Measurements from ENCODE around the gene ELAVL2. TPM values are rescaled to one million over a fixed set of nuclear protein-coding genes. Genes with fewer than 3 reads are reported as not detected.

ELAVL2 gene
- total RNA-seq, 1 experiment from 2014 or later: 0.18 TPM

DNA sequence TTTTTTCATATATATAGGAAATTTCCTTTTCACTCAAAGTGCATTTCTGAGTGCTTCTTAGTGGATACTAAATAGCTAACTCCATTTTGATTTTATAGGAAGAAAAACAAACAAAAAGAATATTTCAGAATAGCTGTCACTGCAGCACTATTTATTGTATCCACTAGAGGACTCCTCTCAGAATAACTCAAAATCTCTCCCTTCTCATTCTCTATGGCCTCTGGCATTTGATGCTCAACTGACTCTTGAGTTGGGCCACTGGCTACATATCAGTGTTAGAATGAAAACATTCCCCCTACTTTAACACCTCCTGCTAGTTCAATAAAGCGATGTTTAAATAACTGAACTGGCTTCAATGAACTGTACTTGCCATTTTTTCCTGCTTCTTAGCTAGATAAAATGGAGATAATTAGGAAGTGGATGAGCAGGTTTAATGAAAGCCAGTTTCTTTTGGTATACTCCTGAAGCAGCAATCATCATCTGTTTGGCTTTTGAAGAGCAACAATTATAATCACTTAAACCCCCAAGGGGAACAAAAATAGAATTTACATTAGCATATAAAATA is 16.6 kb upstream of the ELAVL2 start:
- intact Hi-C loops (cut with micrococcal nuclease; ENCODE audit: unreplicated experiment): no loop called here
- no peak overlapping the region for H3K4me3 ChIP-seq (ENCODE audit: low read depth, low read length)
- H3K36me3 ChIP-seq (ENCODE audit: control insufficient read depth, insufficient read depth, low read length): no peaks in the 10 kb centered on the region
- POLR2A ChIA-PET: no interaction called here
- no peaks in the 10 kb centered on the region for H3K27me3 ChIP-seq (replicated peaks; ENCODE audit: control insufficient read depth, insufficient read depth, low read length)
- no peak for DNase-seq
- Mint-ChIP-seq H3K4me3 (ENCODE audit: unreplicated experiment) (no peak overlapping the region), H3K36me3 (ENCODE audit: insufficient read depth, unreplicated experiment) (no peaks in the 10 kb centered on the region), H3K27me3 (ENCODE audit: insufficient read depth, unreplicated experiment) (no peaks in the 10 kb centered on the region), H3K9me3 (ENCODE audit: unreplicated experiment) (no peaks in the 10 kb centered on the region), H3K27ac (ENCODE audit: unreplicated experiment) (no peak overlapping the region), H3K4me1 (ENCODE audit: low read depth, unreplicated experiment) (no peaks in the 10 kb centered on the region)
- CTCF ChIA-PET: no interaction called here
- no peaks in the 10 kb centered on the region for H3K9me3 ChIP-seq
- H3K4me1 ChIP-seq: no peaks in the 10 kb centered on the region
- TF ChIP-seq, protein P1, sequence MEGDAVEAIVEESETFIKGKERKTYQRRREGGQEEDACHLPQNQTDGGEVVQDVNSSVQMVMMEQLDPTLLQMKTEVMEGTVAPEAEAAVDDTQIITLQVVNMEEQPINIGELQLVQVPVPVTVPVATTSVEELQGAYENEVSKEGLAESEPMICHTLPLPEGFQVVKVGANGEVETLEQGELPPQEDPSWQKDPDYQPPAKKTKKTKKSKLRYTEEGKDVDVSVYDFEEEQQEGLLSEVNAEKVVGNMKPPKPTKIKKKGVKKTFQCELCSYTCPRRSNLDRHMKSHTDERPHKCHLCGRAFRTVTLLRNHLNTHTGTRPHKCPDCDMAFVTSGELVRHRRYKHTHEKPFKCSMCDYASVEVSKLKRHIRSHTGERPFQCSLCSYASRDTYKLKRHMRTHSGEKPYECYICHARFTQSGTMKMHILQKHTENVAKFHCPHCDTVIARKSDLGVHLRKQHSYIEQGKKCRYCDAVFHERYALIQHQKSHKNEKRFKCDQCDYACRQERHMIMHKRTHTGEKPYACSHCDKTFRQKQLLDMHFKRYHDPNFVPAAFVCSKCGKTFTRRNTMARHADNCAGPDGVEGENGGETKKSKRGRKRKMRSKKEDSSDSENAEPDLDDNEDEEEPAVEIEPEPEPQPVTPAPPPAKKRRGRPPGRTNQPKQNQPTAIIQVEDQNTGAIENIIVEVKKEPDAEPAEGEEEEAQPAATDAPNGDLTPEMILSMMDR (IDR thresholded peaks at IDR 0.05; ENCODE audit: insufficient read depth in 1 of 2, low read depth in 1 of 2, low read length in 1 of 2, severe bottlenecking in 1 of 2, unreplicated experiment in 1 of 2): no peak
- no TSS peak for BruUV-seq (replicated peaks)

DNA sequence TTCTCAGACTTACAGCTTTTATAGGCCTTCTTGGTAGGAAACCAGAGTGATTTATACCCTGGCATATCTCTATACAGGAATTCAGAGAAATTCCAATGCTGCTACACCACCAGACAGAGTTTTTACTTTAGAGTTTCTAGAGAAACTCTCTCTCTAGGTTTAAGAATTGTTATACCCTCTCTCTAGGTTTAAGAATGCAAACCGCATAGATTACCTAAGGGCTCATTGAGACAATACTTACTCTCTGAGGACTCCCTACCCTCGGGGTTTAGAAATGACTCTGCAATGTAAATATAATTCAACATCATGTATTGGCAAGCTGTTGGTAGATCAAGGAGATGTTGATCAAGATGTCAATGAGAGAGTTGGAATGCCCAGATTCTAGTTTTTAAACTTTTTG is 15.3 kb upstream of the ELAVL2 start:
- ChIA-PET CTCF (no interaction called here), POLR2A (no interaction called here)
- Histone ChIP-seq H3K4me3 (ENCODE audit: low read depth, low read length) (no peak overlapping the region), H3K9me3 (no peaks in the 10 kb centered on the region), H3K36me3 (ENCODE audit: control insufficient read depth, insufficient read depth, low read length) (no peaks in the 10 kb centered on the region), H3K27me3 (replicated peaks; ENCODE audit: control insufficient read depth, insufficient read depth, low read length) (no peaks in the 10 kb centered on the region), H3K4me1 (no peaks in the 10 kb centered on the region)
- Mint-ChIP-seq H3K27me3 (ENCODE audit: insufficient read depth, unreplicated experiment) (no peaks in the 10 kb centered on the region), H3K36me3 (ENCODE audit: insufficient read depth, unreplicated experiment) (no peaks in the 10 kb centered on the region), H3K9me3 (ENCODE audit: unreplicated experiment) (no peaks in the 10 kb centered on the region), H3K4me1 (ENCODE audit: low read depth, unreplicated experiment) (no peaks in the 10 kb centered on the region), H3K27ac (ENCODE audit: unreplicated experiment) (no peak overlapping the region), H3K4me3 (ENCODE audit: unreplicated experiment) (no peak overlapping the region)
- TF ChIP-seq, protein P1 (IDR thresholded peaks at IDR 0.05; ENCODE audit: insufficient read depth in 1 of 2, low read depth in 1 of 2, low read length in 1 of 2, severe bottlenecking in 1 of 2, unreplicated experiment in 1 of 2): no peak
- no TSS peak for BruUV-seq (replicated peaks)
- intact Hi-C loops (cut with micrococcal nuclease; ENCODE audit: unreplicated experiment): no loop called here
- DNase-seq: no peak

DNA sequence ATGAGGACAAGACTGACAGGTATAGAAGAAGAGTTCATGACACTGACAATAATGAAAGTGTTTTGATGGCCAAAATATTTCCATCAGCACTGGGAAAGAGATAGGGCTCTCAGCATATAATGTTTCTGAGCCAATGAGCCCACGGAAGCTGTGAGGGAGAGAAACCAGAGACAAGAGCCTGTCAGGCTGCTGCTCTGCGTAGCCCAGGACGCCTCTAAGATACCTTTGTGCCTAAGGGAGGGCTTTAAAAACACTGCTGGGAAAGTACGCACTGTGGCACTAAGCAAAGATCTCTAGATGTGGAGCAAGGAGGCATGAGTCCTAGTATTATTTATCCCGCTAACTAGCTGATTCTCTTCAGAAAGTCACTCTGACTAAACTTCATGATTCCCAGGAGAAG is 11.0 kb upstream of the ELAVL2 start:
- no peaks in the 10 kb centered on the region for H3K9me3 ChIP-seq
- no peak overlapping the region for H3K4me3 Mint-ChIP-seq (ENCODE audit: unreplicated experiment)
- no TSS peak for BruUV-seq (replicated peaks)

More for the DNA sequence above, 11.0 kb upstream of the ELAVL2 start:
- no peaks in the 10 kb centered on the region for H3K36me3 ChIP-seq (ENCODE audit: control insufficient read depth, insufficient read depth, low read length)
- H3K9me3 Mint-ChIP-seq (ENCODE audit: unreplicated experiment): no peaks in the 10 kb centered on the region
- H3K27me3 ChIP-seq (replicated peaks; ENCODE audit: control insufficient read depth, insufficient read depth, low read length): no peaks in the 10 kb centered on the region
- no peaks in the 10 kb centered on the region for H3K27me3 Mint-ChIP-seq (ENCODE audit: insufficient read depth, unreplicated experiment)
- POLR2A ChIA-PET: no interaction called here
- no peaks in the 10 kb centered on the region for H3K4me1 ChIP-seq
- no peak overlapping the region for H3K4me3 ChIP-seq (ENCODE audit: low read depth, low read length)
- DNase-seq: no peak
- CTCF ChIA-PET: no interaction called here
- TF ChIP-seq, protein P1 (IDR thresholded peaks at IDR 0.05; ENCODE audit: insufficient read depth in 1 of 2, low read depth in 1 of 2, low read length in 1 of 2, severe bottlenecking in 1 of 2, unreplicated experiment in 1 of 2): no peak
- no peaks in the 10 kb centered on the region for H3K36me3 Mint-ChIP-seq (ENCODE audit: insufficient read depth, unreplicated experiment)
- H3K4me1 Mint-ChIP-seq (ENCODE audit: low read depth, unreplicated experiment): no peaks in the 10 kb centered on the region
- intact Hi-C loops (cut with micrococcal nuclease; ENCODE audit: unreplicated experiment): no loop called here
- H3K27ac Mint-ChIP-seq (ENCODE audit: unreplicated experiment): no peak overlapping the region

Data from Caco-2 (cell line).